Glutamatergic neuron (in vitro differentiated cells): ENCODE measurements around the gene VWC2L. TPM values are rescaled to one million over a fixed set of nuclear protein-coding genes. Genes with fewer than 3 reads are reported as not detected.

Experiments used
- DNase-seq: peaks from one replicate; pipeline ENCODE4 v3.0.0; 2022
- H3K27ac Mint-ChIP-seq: one replicate; pipeline ENCODE4 v1.8.0; 2020; ENCODE audit warnings: mild to moderate bottlenecking, mixed read lengths, inconsistent platforms; ENCODE audit not compliant: unreplicated experiment
- H3K27me3 Mint-ChIP-seq: one replicate; pipeline ENCODE4 v1.8.0; 2020; ENCODE audit warnings: mild to moderate bottlenecking, moderate library complexity, mixed read lengths, inconsistent platforms; ENCODE audit not compliant: unreplicated experiment
- H3K36me3 Mint-ChIP-seq: one replicate; pipeline ENCODE4 v1.8.0; 2020; ENCODE audit warnings: mild to moderate bottlenecking, mixed read lengths, inconsistent platforms; ENCODE audit not compliant: unreplicated experiment
- H3K4me1 Mint-ChIP-seq: one replicate; pipeline ENCODE4 v1.8.0; 2020; ENCODE audit warnings: mild to moderate bottlenecking, low read depth, mixed read lengths, inconsistent platforms; ENCODE audit not compliant: unreplicated experiment
- H3K4me3 Mint-ChIP-seq: one replicate; pipeline ENCODE4 v1.8.0; 2020; ENCODE audit warnings: mild to moderate bottlenecking, mixed read lengths, inconsistent platforms; ENCODE audit not compliant: unreplicated experiment
- H3K9me3 Mint-ChIP-seq: one replicate; pipeline ENCODE4 v1.8.0; 2020; ENCODE audit warnings: mild to moderate bottlenecking, moderate library complexity, mixed read lengths, inconsistent platforms; ENCODE audit not compliant: unreplicated experiment
- CTCF ChIP-seq: fragments of 200-600 bp; sonication (generic); IDR thresholded peaks from one replicate; pipeline ENCODE4 v1.5.0; 2021; ENCODE audit not compliant: partially characterized antibody, unreplicated experiment
- total RNA-seq: library from RNA; stranded (reverse); fragmentation: NEBNext Ultra II Directional; extraction: Animal tissue kit (Norgen Biotek cat#: 25700); gene quantifications from one replicate; pipeline ENCODE4 v1.2.1, GENCODE V29; 2021; ENCODE audit not compliant: unreplicated experiment

VWC2L gene
- total RNA-seq, 1 donor from 2014 or later = 0.15 TPM

GRCh38 chr2:214537929-214538328, 127.1 kb downstream of the VWC2L start:
- Mint-ChIP-seq H3K36me3 (no peaks in the 10 kb centered on the region), H3K27me3 (no peaks in the 10 kb centered on the region), H3K4me3 (no peak overlapping the region), H3K9me3 (no peaks in the 10 kb centered on the region), H3K4me1 (peaks cover 7% of the 10 kb centered on the region), H3K27ac (no peak overlapping the region)
- no peak for TF ChIP-seq CTCF
- DNase-seq = no peak

- H3K4me1 Mint-ChIP-seq = peaks cover 7% of the 10 kb centered on the region
- no peak for DNase-seq
- H3K27me3 Mint-ChIP-seq = no peaks in the 10 kb centered on the region
- no peak overlapping the region for H3K4me3 Mint-ChIP-seq
- H3K36me3 Mint-ChIP-seq = no peaks in the 10 kb centered on the region
- TF ChIP-seq CTCF = no peak
- no peak overlapping the region for H3K27ac Mint-ChIP-seq
- no peaks in the 10 kb centered on the region for H3K9me3 Mint-ChIP-seq
Measured at GRCh38 chr2:214542295-214542694, 131.4 kb downstream of the VWC2L start.

GRCh38 chr2:214542866-214543265, 132.0 kb downstream of the VWC2L start:
- Mint-ChIP-seq H3K27ac (no peak overlapping the region), H3K36me3 (no peaks in the 10 kb centered on the region), H3K27me3 (no peaks in the 10 kb centered on the region), H3K4me3 (no peak overlapping the region), H3K9me3 (no peaks in the 10 kb centered on the region), H3K4me1 (peaks cover 7% of the 10 kb centered on the region)
- TF ChIP-seq CTCF = no peak
- DNase-seq = no peak

GRCh38 chr2:214543386-214543955, 132.6 kb downstream of the VWC2L start:
- Mint-ChIP-seq H3K9me3 (no peaks in the 10 kb centered on the region), H3K4me3 (no peak overlapping the region), H3K36me3 (no peaks in the 10 kb centered on the region), H3K4me1 (peaks cover 7% of the 10 kb centered on the region), H3K27me3 (no peaks in the 10 kb centered on the region), H3K27ac (no peak overlapping the region)
- no peak for TF ChIP-seq CTCF
- no peak for DNase-seq

GRCh38 chr2:214545898-214546542, 135.2 kb downstream of the VWC2L start:
- H3K9me3 Mint-ChIP-seq = no peaks in the 10 kb centered on the region
- no peak overlapping the region for H3K4me3 Mint-ChIP-seq
- no peak for DNase-seq
- H3K27me3 Mint-ChIP-seq = peaks cover 1% of the 10 kb centered on the region
- peaks cover 7% of the 10 kb centered on the region for H3K4me1 Mint-ChIP-seq
- no peaks in the 10 kb centered on the region for H3K36me3 Mint-ChIP-seq
- H3K27ac Mint-ChIP-seq = no peak overlapping the region
- TF ChIP-seq CTCF = no peak
